HG03378 (cell line): ENCODE data around the gene DHCR7.
"Not testable (repeated sequence)": the region's sequence is repeated elsewhere in the genome, so short reads cannot be mapped to it uniquely, and the experiment has no call there.

Experiments used
- ATAC-seq: cut with Tn5 transposase; IDR thresholded peaks from one replicate; pipeline ENCODE4 v1.9.1; 2021; ENCODE audit warnings: mild to moderate bottlenecking, moderate library complexity; ENCODE audit not compliant: unreplicated experiment

The DHCR7 gene

GRCh38 chr11:71442123-71442522 is 6.1 kb downstream of the DHCR7 start:
- no peak for ATAC-seq

GRCh38 chr11:71441251-71441650 is 6.9 kb downstream of the DHCR7 start:
- no peak for ATAC-seq

GRCh38 chr11:71440021-71440755 is 8.0 kb downstream of the DHCR7 start:
- ATAC-seq = no peak

GRCh38 chr11:71438650-71439049 is 9.5 kb downstream of the DHCR7 start:
- no peak for ATAC-seq

GRCh38 chr11:71437879-71438278 is 10.3 kb downstream of the DHCR7 start:
- ATAC-seq = no peak

GRCh38 chr11:71437399-71437798 is 10.8 kb downstream of the DHCR7 start:
- no peak for ATAC-seq

GRCh38 chr11:71436861-71437260 is 11.3 kb downstream of the DHCR7 start:
- no peak for ATAC-seq

- ATAC-seq = no peak
Measured at GRCh38 chr11:71435278-71435951, 12.8 kb downstream of the DHCR7 start.

- no peak for ATAC-seq
Measured at GRCh38 chr11:71434576-71435130, 13.5 kb downstream of the DHCR7 start.

GRCh38 chr11:71433648-71434450 is 14.3 kb downstream of the DHCR7 start:
- no peak for ATAC-seq

GRCh38 chr11:71432761-71433647 is 15.2 kb downstream of the DHCR7 start:
- ATAC-seq = no peak

GRCh38 chr11:71431271-71431670 is 16.9 kb downstream of the DHCR7 start:
- ATAC-seq = no peak

- no peak for ATAC-seq
Measured at GRCh38 chr11:71430166-71430565, 18.0 kb downstream of the DHCR7 start.

GRCh38 chr11:71429701-71430100 is 18.5 kb downstream of the DHCR7 start:
- ATAC-seq = no peak

- no peak for ATAC-seq
Measured at GRCh38 chr11:71428861-71429435, 19.2 kb downstream of the DHCR7 start.

GRCh38 chr11:71426413-71426812 is 21.8 kb downstream of the DHCR7 start:
- ATAC-seq = no peak

GRCh38 chr11:71425860-71426259 is 22.3 kb downstream of the DHCR7 start:
- no peak for ATAC-seq

GRCh38 chr11:71425409-71425808 is 22.8 kb downstream of the DHCR7 start:
- no peak for ATAC-seq

GRCh38 chr11:71423181-71423790 is 24.9 kb downstream of the DHCR7 start:
- no peak for ATAC-seq

- ATAC-seq = not testable (repeated sequence)
Measured at GRCh38 chr11:71422318-71422717, 25.9 kb downstream of the DHCR7 start.
